ENCODE data around the gene SETD5. TPM values are rescaled to one million over a fixed set of nuclear protein-coding genes. Genes with fewer than 3 reads are reported as not detected.

The SETD5 gene
- total and polyA plus RNA-seq, 2 donors (not counting 1 experiment from before 2014, with no cell fraction given), result 64.2 to 201 TPM

- Histone ChIP-seq H3K4me2 (replicated peaks; ENCODE audit: low read depth, low read length, poor library complexity, severe bottlenecking) (no peak overlapping the region), H3K9me3 (ENCODE audit: control extremely low read depth in 1 of 3, control insufficient read depth in 2 of 3, insufficient read depth in 1 of 3, low read length in 2 of 3) (no peaks in the 10 kb centered on the region), H3K27me3 (replicated peaks in 1 of 4; ENCODE audit: control extremely low read depth in 1 of 4, control insufficient read depth in 3 of 4, insufficient read depth in 4 of 4, low read length in 3 of 4) (no peaks in the 10 kb centered on the region), H3K27ac (ENCODE audit: low read length in 2 of 2) (no peak overlapping the region), H2AFZ (ENCODE audit: insufficient read depth, low read depth, low read length, poor library complexity, severe bottlenecking) (no peak overlapping the region), H3K9ac (ENCODE audit: low read length) (no peak overlapping the region), H4K20me1 (ENCODE audit: control insufficient read depth, insufficient read depth, low read length, poor library complexity, severe bottlenecking) (peaks cover 47% of the 10 kb centered on the region), H3K36me3 (replicated peaks in 1 of 2; ENCODE audit: control extremely low read depth in 1 of 2, control insufficient read depth in 1 of 2, extremely low read depth in 1 of 2, insufficient read depth in 2 of 2, low read length in 1 of 2) (peaks cover 0 to 2% of the 10 kb centered on the region in 2 experiments), H3K79me2 (ENCODE audit: control insufficient read depth, insufficient read depth, low read length) (peaks cover 98% of the 10 kb centered on the region), H3K4me3 (ENCODE audit: control extremely low read depth in 1 of 5, extremely low read depth in 1 of 5, insufficient read depth in 1 of 5, low read depth in 2 of 5, low read length in 4 of 5) (no peak overlapping the region), H3K4me1 (ENCODE audit: control insufficient read depth in 2 of 2, insufficient read depth in 2 of 2, low read length in 2 of 2) (peaks cover 50 to 74% of the 10 kb centered on the region in 2 donors)
- ATAC-seq (ENCODE audit: low read depth) (no peak), DNase-seq (no peak)
- no CpG with 5 or more reads among the region's 3 CpGs for WGBS (ENCODE audit: insufficient coverage)
- Mint-ChIP-seq H3K4me3 (no peak overlapping the region), H3K9me3 (ENCODE audit: insufficient read depth) (peaks cover 2% of the 10 kb centered on the region), H3K27ac (no peak overlapping the region), H3K27me3 (no peaks in the 10 kb centered on the region), H3K4me1 (peaks cover 77% of the 10 kb centered on the region)
- intact Hi-C loops (cut with micrococcal nuclease), result no loop called here
- CTCF ChIA-PET, result interaction anchor here (1.5 to 1.6 kb wide), 2 partner anchors 8 to 15 kb away, joined by 3 read pairs; no protein-coding TSS in a partner anchor
- TF ChIP-seq CTCF (IDR thresholded peaks at IDR 0.05), result no peak
- no peak for TF ChIP-seq EZH2 (IDR thresholded peaks at IDR 0.05; ENCODE audit: borderline replicate concordance, insufficient read depth, low read depth, low read length, poor library complexity, severe bottlenecking)
- POLR2A ChIA-PET, result no interaction called here
Measured at GRCh38 chr3:9405756-9406155, 8.3 kb downstream of the SETD5 start.

GRCh38 chr3:9406856-9407626 lies 9.6 kb downstream of the SETD5 start:
- H4K20me1 ChIP-seq (ENCODE audit: control insufficient read depth, insufficient read depth, low read length, poor library complexity, severe bottlenecking), result peaks cover 47% of the 10 kb centered on the region
- 95% methylated on average over 4 of the region's 7 CpGs for WGBS (ENCODE audit: insufficient coverage)
- CTCF ChIA-PET, result no interaction called here

More at GRCh38 chr3:9406856-9407626, 9.6 kb downstream of the SETD5 start:
- Histone ChIP-seq H3K4me1 (ENCODE audit: control insufficient read depth in 2 of 2, insufficient read depth in 2 of 2, low read length in 2 of 2) (peaks cover 51 to 68% of the 10 kb centered on the region in 2 donors), H3K27ac (ENCODE audit: low read length in 2 of 2) (peak overlapping the region in 1 of 2 donors; percentile 48), H3K9me3 (ENCODE audit: control extremely low read depth in 1 of 3, control insufficient read depth in 2 of 3, insufficient read depth in 1 of 3, low read length in 2 of 3) (no peaks in the 10 kb centered on the region), H3K27me3 (replicated peaks in 1 of 4; ENCODE audit: control extremely low read depth in 1 of 4, control insufficient read depth in 3 of 4, insufficient read depth in 4 of 4, low read length in 3 of 4) (no peaks in the 10 kb centered on the region), H3K4me3 (ENCODE audit: control extremely low read depth in 1 of 5, extremely low read depth in 1 of 5, insufficient read depth in 1 of 5, low read depth in 2 of 5, low read length in 4 of 5) (peak overlapping the region in 1 of 5 experiments; percentile 26), H3K36me3 (replicated peaks in 1 of 2; ENCODE audit: control extremely low read depth in 1 of 2, control insufficient read depth in 1 of 2, extremely low read depth in 1 of 2, insufficient read depth in 2 of 2, low read length in 1 of 2) (peaks cover 0 to 2% of the 10 kb centered on the region in 2 experiments), H3K4me2 (replicated peaks; ENCODE audit: low read depth, low read length, poor library complexity, severe bottlenecking) (peak overlapping the region; percentile 59), H3K79me2 (ENCODE audit: control insufficient read depth, insufficient read depth, low read length) (peaks cover 97% of the 10 kb centered on the region), H3K9ac (ENCODE audit: low read length) (peak overlapping the region; percentile 21), H2AFZ (ENCODE audit: insufficient read depth, low read depth, low read length, poor library complexity, severe bottlenecking) (no peak overlapping the region)
- TF ChIP-seq CTCF (IDR thresholded peaks at IDR 0.05) (no peak), EZH2 (IDR thresholded peaks at IDR 0.05; ENCODE audit: borderline replicate concordance, insufficient read depth, low read depth, low read length, poor library complexity, severe bottlenecking) (no peak)
- Mint-ChIP-seq H3K27ac (peak overlapping the region; percentile 68), H3K27me3 (no peaks in the 10 kb centered on the region), H3K9me3 (ENCODE audit: insufficient read depth) (peaks cover 2% of the 10 kb centered on the region), H3K4me3 (peak overlapping the region; percentile 63), H3K4me1 (peaks cover 70% of the 10 kb centered on the region)
- peak; percentile 66 for ATAC-seq (ENCODE audit: low read depth)
- DNase-seq, result peak; percentile 36
- intact Hi-C loops (cut with micrococcal nuclease), result no loop called here
- POLR2A ChIA-PET, result no interaction called here

Measured in B cell (primary cell).